ENCODE measurements around the gene OR4D11.
A peak's percentile ranks its signal among the peaks of the same experiment; 100 is the strongest.

OR4D11 gene

GRCh38 chr11:59548309-59548656, 44.9 kb downstream of the OR4D11 start:
- no peak for DNase-seq (ENCODE audit: low read depth, low spot score)

- peak; percentile 72 for DNase-seq (ENCODE audit: low read depth, low spot score)
Measured at GRCh38 chr11:59550368-59550841, 47.0 kb downstream of the OR4D11 start.

- DNase-seq (ENCODE audit: low read depth, low spot score), result peak; percentile 78
Measured at GRCh38 chr11:59550842-59551658, 47.7 kb downstream of the OR4D11 start.

- DNase-seq (ENCODE audit: low read depth, low spot score), result peak; percentile 46
Measured at GRCh38 chr11:59551659-59552521, 48.5 kb downstream of the OR4D11 start.

- no peak for DNase-seq (ENCODE audit: low read depth, low spot score)
Measured at GRCh38 chr11:59552844-59553243, 49.5 kb downstream of the OR4D11 start.

- no peak for DNase-seq (ENCODE audit: low read depth, low spot score)
Measured at GRCh38 chr11:59553323-59553722, 49.9 kb downstream of the OR4D11 start.

All from brain pericyte (primary cell).